Keratinocyte (primary cell): Measurements from ENCODE around the gene SBK1.

Experiments used
- CTCF ChIP-seq, 3 experiments: IDR thresholded peaks in 1 of 3; conservative IDR thresholded peaks in 1 of 3; optimal IDR thresholded peaks in 1 of 3; 2 replicates in 2 of 3; 3 replicates in 1 of 3; pipeline versions ENCODE3 to v1.5.1; 2011; ENCODE audit warnings: low read length in 3 of 3, mild to moderate bottlenecking in 3 of 3, moderate library complexity in 2 of 3, control low read depth in 1 of 3, inconsistent platforms in 1 of 3; ENCODE audit not compliant: insufficient read depth in 2 of 3; ENCODE audit errors: extremely low read depth in 1 of 3
- EZH2 ChIP-seq: IDR thresholded peaks from one replicate; pipeline ENCODE4 v1.6.1; 2012; ENCODE audit warnings: inconsistent platforms, mild to moderate bottlenecking, low read length, moderate library complexity

GRCh38 chr16:28254158-28254557, 38.2 kb upstream of the SBK1 start:
- TF ChIP-seq CTCF (optimal IDR thresholded peaks at IDR 0.05 in 1 of 3, IDR thresholded peaks at IDR 0.05 in 1 of 3, conservative IDR thresholded peaks at IDR 0.05 in 1 of 3; ENCODE audit: extremely low read depth in 1 of 3, insufficient read depth in 2 of 3, low read length in 3 of 3) (no peak), EZH2 (no peak)
